OCI-LY3 (cell line): ENCODE data around the gene CYBRD1.

Source experiments
- H2AFZ ChIP-seq: fragments of 200-600, 300-600 bp; shearing (Covaris generic); 2 replicates; pipeline ENCODE4 v1.6.0; 2014; ENCODE audit warnings: antibody characterized with exemption, low read depth, low read length
- H3K27ac ChIP-seq: fragments of 200-600, 300-600 bp; sonication (generic); 2 replicates; pipeline ENCODE4 v1.5.1; 2014; ENCODE audit warnings: mild to moderate bottlenecking, low read length, moderate library complexity, mixed read lengths
- H3K27me3 ChIP-seq: fragments of 200-600, 300-600 bp; sonication (generic); 2 replicates; pipeline ENCODE4 v1.6.1; 2014; ENCODE audit warnings: low read depth, low read length, mixed read lengths
- H3K36me3 ChIP-seq: fragments of 200-600, 300-600 bp; sonication (generic); replicated peaks from 2 replicates; pipeline ENCODE3; 2014; ENCODE audit warnings: low read depth, low read length, mixed read lengths
- H3K4me1 ChIP-seq: fragments of 300-600, 200-600 bp; sonication (generic); 2 replicates; pipeline ENCODE4 v1.6.1; 2014; ENCODE audit warnings: low read length, mixed read lengths
- H3K4me2 ChIP-seq: fragments of 200-600, 300-600 bp; sonication (generic); 2 replicates; pipeline ENCODE4 v1.6.1; 2014; ENCODE audit warnings: low read length, mixed read lengths
- H3K4me3 ChIP-seq: fragments of 300-600, 200-600 bp; sonication (generic); 2 replicates; pipeline ENCODE4 v1.5.1; 2014; ENCODE audit warnings: antibody characterized with exemption, mild to moderate bottlenecking, low read length, moderate library complexity
- H3K79me2 ChIP-seq: fragments of 300-600, 200-600 bp; shearing (Covaris generic); 2 replicates; pipeline ENCODE4 v1.6.1; 2014; ENCODE audit warnings: mild to moderate bottlenecking, low read length, mixed read lengths
- H3K9ac ChIP-seq: fragments of 300-600, 200-600 bp; shearing (Covaris generic); 2 replicates; pipeline ENCODE4 v1.6.0; 2014; ENCODE audit warnings: mild to moderate bottlenecking, low read length, moderate library complexity
- H3K9me3 ChIP-seq: fragments of 200-600, 300-600 bp; shearing (Covaris generic); 2 replicates; pipeline ENCODE4 v1.6.1; 2014; ENCODE audit warnings: low read length, mixed read lengths; ENCODE audit not compliant: insufficient read depth
- H4K20me1 ChIP-seq: fragments of 200-600, 300-600 bp; sonication (generic); 2 replicates; pipeline ENCODE4 v1.6.1; 2016; ENCODE audit warnings: low read length, mixed read lengths; ENCODE audit not compliant: insufficient read depth
- CTCF ChIP-seq: fragments of 200-600, 300-600 bp; sonication (generic); IDR thresholded peaks from 2 replicates; pipeline ENCODE4 v1.5.1; 2014; ENCODE audit warnings: antibody characterized with exemption, low read length, low read depth
- EZH2phosphoT487 ChIP-seq: fragments of 200-600 bp; shearing (Covaris generic); IDR thresholded peaks from 2 replicates; pipeline ENCODE4 v1.6.1; 2018; ENCODE audit warnings: antibody characterized with exemption, mixed run types, low read depth

CYBRD1 gene

GRCh38 chr2:171566057-171566456 is 43.8 kb downstream of the CYBRD1 start:
- Histone ChIP-seq H3K9me3 (no peaks in the 10 kb centered on the region), H3K4me3 (no peak overlapping the region), H2AFZ (no peak overlapping the region), H3K27ac (no peak overlapping the region), H3K4me2 (no peak overlapping the region), H3K4me1 (no peaks in the 10 kb centered on the region), H3K27me3 (peaks cover 7% of the 10 kb centered on the region), H3K79me2 (no peaks in the 10 kb centered on the region), H4K20me1 (no peaks in the 10 kb centered on the region), H3K9ac (no peak overlapping the region), H3K36me3 (no peaks in the 10 kb centered on the region)
- no peak for TF ChIP-seq EZH2phosphoT487
- no peak for TF ChIP-seq CTCF

GRCh38 chr2:171566753-171567152 is 44.5 kb downstream of the CYBRD1 start:
- Histone ChIP-seq H3K36me3 (no peaks in the 10 kb centered on the region), H4K20me1 (no peaks in the 10 kb centered on the region), H3K4me2 (no peak overlapping the region), H3K9ac (no peak overlapping the region), H3K79me2 (no peaks in the 10 kb centered on the region), H3K9me3 (no peaks in the 10 kb centered on the region), H3K27me3 (peaks cover 7% of the 10 kb centered on the region), H3K4me1 (no peaks in the 10 kb centered on the region), H2AFZ (no peak overlapping the region), H3K4me3 (no peak overlapping the region), H3K27ac (no peak overlapping the region)
- TF ChIP-seq EZH2phosphoT487 (no peak), CTCF (no peak)

- Histone ChIP-seq H3K27me3 (peaks cover 7% of the 10 kb centered on the region), H3K36me3 (no peaks in the 10 kb centered on the region), H4K20me1 (no peaks in the 10 kb centered on the region), H2AFZ (no peak overlapping the region), H3K9ac (no peak overlapping the region), H3K4me3 (no peak overlapping the region), H3K27ac (no peak overlapping the region), H3K79me2 (no peaks in the 10 kb centered on the region), H3K4me1 (no peaks in the 10 kb centered on the region), H3K9me3 (no peaks in the 10 kb centered on the region), H3K4me2 (no peak overlapping the region)
- TF ChIP-seq EZH2phosphoT487 (no peak), CTCF (peak; percentile 39)
These were observed 45.8 kb downstream of the CYBRD1 start for GRCh38 chr2:171568089-171568488.

GRCh38 chr2:171571721-171572120 is 49.4 kb downstream of the CYBRD1 start:
- H3K36me3 ChIP-seq: no peaks in the 10 kb centered on the region
- H4K20me1 ChIP-seq: no peaks in the 10 kb centered on the region
- H3K4me3 ChIP-seq: no peak overlapping the region
- TF ChIP-seq CTCF: no peak
- TF ChIP-seq EZH2phosphoT487: no peak
- H3K79me2 ChIP-seq: no peaks in the 10 kb centered on the region
- no peak overlapping the region for H2AFZ ChIP-seq
- H3K9ac ChIP-seq: no peak overlapping the region
- peaks cover 7% of the 10 kb centered on the region for H3K27me3 ChIP-seq
- H3K4me1 ChIP-seq: peaks cover 5% of the 10 kb centered on the region
- no peak overlapping the region for H3K27ac ChIP-seq
- H3K9me3 ChIP-seq: no peaks in the 10 kb centered on the region
- H3K4me2 ChIP-seq: no peak overlapping the region
